Measurements from ENCODE around the gene B4GAT1.

Gene B4GAT1

DNA sequence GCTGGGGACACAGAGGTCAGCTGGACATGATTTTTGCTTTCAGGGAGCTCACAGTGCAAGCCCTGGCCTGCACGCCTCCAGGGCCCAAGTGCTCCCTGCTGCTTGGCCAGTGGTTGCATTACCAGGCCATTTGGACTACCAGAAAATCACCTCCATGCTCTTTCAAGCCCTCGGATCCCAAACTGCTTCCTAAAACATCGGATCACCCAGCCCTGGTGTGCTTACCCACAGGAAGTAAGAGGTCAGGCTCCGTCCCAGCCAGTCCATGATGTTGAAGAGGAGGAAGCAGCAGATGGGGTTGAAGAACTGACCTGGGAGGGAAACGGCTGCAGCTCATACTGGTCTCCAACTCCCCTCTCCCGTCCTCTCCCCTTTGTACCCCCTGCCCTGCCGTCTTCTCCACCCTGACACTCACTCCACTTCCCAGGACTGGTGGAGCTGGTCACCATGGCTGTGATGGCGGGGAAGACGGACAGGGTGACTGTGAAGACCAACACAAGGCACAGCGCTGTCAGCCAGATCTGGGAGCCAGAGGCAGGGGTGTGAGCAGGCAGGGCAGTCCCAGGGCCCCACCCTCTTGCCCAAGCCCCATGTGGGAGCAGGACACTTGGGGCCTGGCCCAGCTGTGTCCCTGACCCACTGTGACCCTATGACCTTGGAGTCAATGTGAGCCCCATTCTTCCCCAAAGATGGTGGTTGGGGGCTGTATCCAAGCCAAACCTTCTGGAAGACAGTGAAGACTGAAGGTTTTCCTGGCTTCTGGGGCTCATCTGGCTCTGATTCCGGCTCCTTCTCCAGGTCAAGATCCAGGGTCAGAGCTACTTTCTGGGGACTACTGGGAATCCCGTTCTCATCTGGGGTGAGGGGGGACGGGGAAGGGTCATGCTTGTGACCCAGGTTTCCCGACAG, 18.5 kb upstream of the B4GAT1 start:
- peak; percentile 22 for DNase-seq (ENCODE audit: low spot score)
- in situ Hi-C loops (cut with MboI; ENCODE audit: low sequenced_read_pairs, unreplicated experiment) = no loop called here
- TF ChIP-seq, protein P1, sequence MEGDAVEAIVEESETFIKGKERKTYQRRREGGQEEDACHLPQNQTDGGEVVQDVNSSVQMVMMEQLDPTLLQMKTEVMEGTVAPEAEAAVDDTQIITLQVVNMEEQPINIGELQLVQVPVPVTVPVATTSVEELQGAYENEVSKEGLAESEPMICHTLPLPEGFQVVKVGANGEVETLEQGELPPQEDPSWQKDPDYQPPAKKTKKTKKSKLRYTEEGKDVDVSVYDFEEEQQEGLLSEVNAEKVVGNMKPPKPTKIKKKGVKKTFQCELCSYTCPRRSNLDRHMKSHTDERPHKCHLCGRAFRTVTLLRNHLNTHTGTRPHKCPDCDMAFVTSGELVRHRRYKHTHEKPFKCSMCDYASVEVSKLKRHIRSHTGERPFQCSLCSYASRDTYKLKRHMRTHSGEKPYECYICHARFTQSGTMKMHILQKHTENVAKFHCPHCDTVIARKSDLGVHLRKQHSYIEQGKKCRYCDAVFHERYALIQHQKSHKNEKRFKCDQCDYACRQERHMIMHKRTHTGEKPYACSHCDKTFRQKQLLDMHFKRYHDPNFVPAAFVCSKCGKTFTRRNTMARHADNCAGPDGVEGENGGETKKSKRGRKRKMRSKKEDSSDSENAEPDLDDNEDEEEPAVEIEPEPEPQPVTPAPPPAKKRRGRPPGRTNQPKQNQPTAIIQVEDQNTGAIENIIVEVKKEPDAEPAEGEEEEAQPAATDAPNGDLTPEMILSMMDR (IDR thresholded peaks at IDR 0.05; ENCODE audit: borderline replicate concordance, control extremely low read depth, extremely low read depth, insufficient read depth, missing control alignments) = no peak

GRCh38 chr11:66365166-66365565, 17.7 kb upstream of the B4GAT1 start:
- in situ Hi-C loops (cut with MboI; ENCODE audit: low sequenced_read_pairs, unreplicated experiment) = no loop called here
- TF ChIP-seq, protein P1 (IDR thresholded peaks at IDR 0.05; ENCODE audit: borderline replicate concordance, control extremely low read depth, extremely low read depth, insufficient read depth, missing control alignments) = no peak

DNA sequence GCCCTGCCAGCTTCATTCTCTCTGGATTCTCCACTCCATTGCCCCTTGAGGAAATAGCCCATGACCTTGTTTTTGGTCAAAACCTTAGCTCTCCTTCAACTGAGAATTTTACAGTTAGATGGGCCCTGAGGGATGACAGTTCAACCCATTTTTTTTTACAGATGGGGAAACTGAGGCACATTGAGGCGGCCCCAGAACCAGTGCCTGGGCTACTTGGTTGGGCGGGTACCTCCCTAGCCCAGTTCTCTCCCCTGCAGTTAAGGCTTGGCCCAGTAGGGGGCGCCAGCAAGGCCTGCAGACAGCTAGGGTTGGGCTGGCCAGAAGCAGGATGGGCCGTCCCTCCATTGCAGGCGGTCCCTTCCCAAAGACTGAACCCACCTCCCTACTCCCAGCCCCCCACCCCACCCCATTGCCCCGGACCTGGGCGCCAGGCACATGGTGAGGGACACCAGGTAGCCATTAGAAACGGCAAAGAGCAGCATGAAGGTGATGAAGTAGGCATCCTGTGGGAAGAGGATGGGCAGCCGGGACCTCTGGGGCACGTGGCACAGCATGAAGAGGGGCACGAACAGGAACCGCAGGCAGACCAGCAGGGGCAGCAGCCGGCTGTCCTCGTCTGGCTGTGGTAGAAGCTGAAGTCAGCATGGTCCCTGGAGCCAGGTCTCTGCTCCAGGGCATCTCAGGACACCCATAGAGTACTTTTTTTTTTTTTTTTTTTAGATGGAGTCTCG, 16.5 kb upstream of the B4GAT1 start:
- DNase-seq (ENCODE audit: low spot score) = peak; percentile 87
- in situ Hi-C loops (cut with MboI; ENCODE audit: low sequenced_read_pairs, unreplicated experiment) = no loop called here
- TF ChIP-seq, protein P1 (IDR thresholded peaks at IDR 0.05; ENCODE audit: borderline replicate concordance, control extremely low read depth, extremely low read depth, insufficient read depth, missing control alignments) = peak; percentile 81

More at GRCh38 chr11:66365166-66365565, 17.7 kb upstream of the B4GAT1 start:
- peak; percentile 10 for DNase-seq (ENCODE audit: low spot score)

DNA sequence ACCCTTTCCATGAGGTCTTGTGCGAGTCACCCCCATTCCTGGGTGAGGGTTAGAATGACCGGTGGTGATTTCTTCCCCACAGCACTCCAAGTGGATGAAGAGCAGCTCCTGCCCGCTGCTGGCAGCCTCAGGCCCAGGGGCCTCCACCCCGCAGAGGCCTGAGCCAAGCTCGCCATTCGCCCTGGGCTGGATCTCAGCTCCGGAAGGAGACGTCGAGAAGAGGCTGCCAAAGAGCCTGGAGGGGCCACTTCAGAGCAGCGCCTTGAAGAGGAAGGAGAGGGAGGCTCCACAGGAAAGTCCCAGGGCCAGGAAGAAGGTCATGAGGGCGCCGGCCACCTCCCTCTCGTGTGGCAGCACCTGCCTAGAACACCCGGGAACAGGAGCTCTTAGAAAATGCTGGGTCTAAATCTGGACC, 15.8 kb upstream of the B4GAT1 start:
- no peak for DNase-seq (ENCODE audit: low spot score)
- TF ChIP-seq, protein P1 (IDR thresholded peaks at IDR 0.05; ENCODE audit: borderline replicate concordance, control extremely low read depth, extremely low read depth, insufficient read depth, missing control alignments) = no peak
- in situ Hi-C loops (cut with MboI; ENCODE audit: low sequenced_read_pairs, unreplicated experiment) = no loop called here

DNA sequence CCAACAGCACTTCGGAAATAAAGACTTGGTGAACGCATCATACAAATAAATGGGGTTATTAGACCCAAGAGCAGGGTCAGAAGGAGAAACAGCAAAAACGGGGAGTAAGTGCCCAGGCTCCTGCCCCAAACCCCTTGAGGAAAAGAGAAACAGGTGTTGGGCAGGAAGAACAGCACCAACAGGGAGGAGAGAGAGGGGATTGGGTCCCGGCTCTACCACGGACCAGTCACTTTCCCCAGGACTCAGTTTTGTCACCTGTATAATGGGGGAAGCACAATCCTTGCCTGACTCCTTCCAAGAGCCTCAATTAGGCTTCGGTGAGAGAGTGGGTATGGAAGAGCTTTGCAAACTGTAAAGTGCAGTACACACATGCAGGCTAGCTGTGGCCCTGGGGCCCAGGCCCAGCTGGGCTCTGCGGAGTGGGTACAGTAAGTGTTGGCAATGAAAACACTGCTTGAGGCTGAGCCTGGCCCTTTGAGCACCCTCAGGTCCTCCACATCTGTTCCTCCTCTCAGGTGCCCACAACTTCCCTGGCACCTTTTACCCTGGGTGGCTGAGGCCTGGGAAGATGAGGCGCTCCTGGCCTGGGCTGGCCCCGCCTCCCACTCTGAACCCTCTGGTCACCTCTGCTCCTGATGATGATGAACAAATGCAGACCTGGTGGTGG, 15.2 kb upstream of the B4GAT1 start:
- TF ChIP-seq, protein P1 (IDR thresholded peaks at IDR 0.05; ENCODE audit: borderline replicate concordance, control extremely low read depth, extremely low read depth, insufficient read depth, missing control alignments) = no peak
- in situ Hi-C loops (cut with MboI; ENCODE audit: low sequenced_read_pairs, unreplicated experiment) = no loop called here
- no peak for DNase-seq (ENCODE audit: low spot score)

DNA sequence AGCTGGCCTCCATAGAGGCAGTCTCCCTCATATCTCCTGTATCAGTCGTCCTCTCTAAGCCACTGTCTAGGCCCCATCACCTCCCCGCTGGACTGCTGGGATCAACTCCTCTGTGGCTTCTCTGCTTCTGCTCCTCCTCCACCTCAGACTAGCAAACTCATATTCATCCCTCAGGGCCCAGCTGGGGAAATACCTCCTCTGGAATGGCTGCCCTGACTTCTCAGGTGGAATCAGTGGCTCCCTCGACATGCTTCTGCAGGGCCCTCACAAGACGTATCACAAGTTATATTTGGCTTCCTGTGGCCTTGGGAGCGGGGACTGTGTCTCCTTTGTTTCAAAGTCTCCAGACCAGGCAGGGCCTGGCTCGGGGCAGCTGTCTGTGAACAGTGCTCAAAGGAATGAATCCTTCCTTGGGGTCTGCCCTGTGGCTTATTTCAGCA, 14.1 kb upstream of the B4GAT1 start:
- no peak for DNase-seq (ENCODE audit: low spot score)
- TF ChIP-seq, protein P1 (IDR thresholded peaks at IDR 0.05; ENCODE audit: borderline replicate concordance, control extremely low read depth, extremely low read depth, insufficient read depth, missing control alignments) = no peak
- in situ Hi-C loops (cut with MboI; ENCODE audit: low sequenced_read_pairs, unreplicated experiment) = no loop called here
